Trophoblast cell (in vitro differentiated cells and primary cell): ENCODE measurements around the gene EPN2.
A peak's percentile ranks its signal among the peaks of the same experiment; 100 is the strongest.

ENCODE experiments used
- DNase-seq, 2 donors: peaks; one replicate each; pipeline ENCODE4 v3.0.0-alpha.2; 2016
- H2AFZ ChIP-seq: 2 replicates; pipeline ENCODE4 v1.6.1; 2013; ENCODE audit warnings: low read length, moderate library complexity, mild to moderate bottlenecking; ENCODE audit not compliant: insufficient read depth, poor library complexity
- H2AK5ac ChIP-seq: 2 replicates; pipeline ENCODE4 v1.6.1; 2013; ENCODE audit warnings: mild to moderate bottlenecking, low read length
- H2BK120ac ChIP-seq: 2 replicates; pipeline ENCODE4 v1.6.1; 2013; ENCODE audit warnings: low read length, mild to moderate bottlenecking, moderate library complexity; ENCODE audit not compliant: insufficient read depth, poor library complexity
- H2BK12ac ChIP-seq: 2 replicates; pipeline ENCODE4 v1.6.1; 2013; ENCODE audit warnings: mild to moderate bottlenecking, low read length, moderate library complexity
- H2BK5ac ChIP-seq: 2 replicates; pipeline ENCODE4 v1.6.1; 2013; ENCODE audit warnings: low read length, low read depth, moderate library complexity, mild to moderate bottlenecking; ENCODE audit not compliant: poor library complexity
- H3K14ac ChIP-seq: 2 replicates; pipeline ENCODE4 v1.6.1; 2013; ENCODE audit warnings: mild to moderate bottlenecking, low read length
- H3K18ac ChIP-seq: 2 replicates; pipeline ENCODE4 v1.6.1; 2013; ENCODE audit warnings: mild to moderate bottlenecking, low read length
- H3K23ac ChIP-seq: 2 replicates; pipeline ENCODE4 v1.6.1; 2013; ENCODE audit warnings: low read length
- H3K27ac ChIP-seq: 2 replicates; pipeline ENCODE4 v1.5.1; 2013; ENCODE audit warnings: low read depth, mild to moderate bottlenecking, inconsistent platforms, low read length, moderate library complexity
- H3K27me3 ChIP-seq: 2 replicates; pipeline ENCODE4 v1.6.1; 2013; ENCODE audit warnings: inconsistent platforms, mild to moderate bottlenecking, low read length, moderate library complexity; ENCODE audit not compliant: insufficient read depth
- H3K36me3 ChIP-seq, 2 experiments: 1 replicate in 1 of 2; 2 replicates in 1 of 2; pipeline ENCODE4 v1.6.1; 2013; ENCODE audit warnings: low read length in 2 of 2, mild to moderate bottlenecking in 2 of 2, moderate library complexity in 1 of 2; ENCODE audit not compliant: insufficient read depth in 2 of 2, control insufficient read depth in 1 of 2
- H3K4ac ChIP-seq: 2 replicates; pipeline ENCODE4 v1.6.1; 2013; ENCODE audit warnings: low read depth, mild to moderate bottlenecking, low read length, moderate library complexity
- H3K4me1 ChIP-seq, 2 experiments: 1 replicate in 1 of 2; 2 replicates in 1 of 2; pipeline ENCODE4 v1.6.1; 2013; ENCODE audit warnings: low read length in 2 of 2, mild to moderate bottlenecking in 2 of 2, moderate library complexity in 1 of 2; ENCODE audit not compliant: insufficient read depth in 2 of 2, control insufficient read depth in 1 of 2
- H3K4me2 ChIP-seq: 2 replicates; pipeline ENCODE4 v1.6.1; 2013; ENCODE audit warnings: inconsistent platforms, mild to moderate bottlenecking, low read length, moderate library complexity
- H3K4me3 ChIP-seq: 2 replicates; pipeline ENCODE4 v1.5.1; 2013; ENCODE audit warnings: mild to moderate bottlenecking, low read depth, low read length, inconsistent platforms
- H3K79me1 ChIP-seq: one replicate; pipeline ENCODE4 v1.6.1; 2013; ENCODE audit warnings: low read length
- H3K79me2 ChIP-seq: 2 replicates; pipeline ENCODE4 v1.6.1; 2013; ENCODE audit warnings: low read length, mild to moderate bottlenecking; ENCODE audit not compliant: control insufficient read depth, insufficient read depth, poor library complexity
- H3K9ac ChIP-seq: 2 replicates; pipeline ENCODE4 v1.6.1; 2013; ENCODE audit warnings: mild to moderate bottlenecking, low read length
- H3K9me3 ChIP-seq: 2 replicates; pipeline ENCODE4 v1.6.1; 2013; ENCODE audit warnings: low read depth, mild to moderate bottlenecking, control low read depth, inconsistent platforms, low read length; ENCODE audit not compliant: insufficient read depth
- H4K12ac ChIP-seq: 2 replicates; pipeline ENCODE4 v1.6.1; 2013; ENCODE audit warnings: low read depth, mild to moderate bottlenecking, low read length, moderate library complexity
- H4K8ac ChIP-seq: 2 replicates; pipeline ENCODE4 v1.6.1; 2013; ENCODE audit warnings: low read depth, mild to moderate bottlenecking, low read length, moderate library complexity
- H4K91ac ChIP-seq: one replicate; pipeline ENCODE4 v1.6.1; 2013; ENCODE audit warnings: low read depth, mild to moderate bottlenecking, low read length, moderate library complexity
- WGBS: extraction: QIAGEN DNeasy Blood & Tissue Kit; methylation state at CpG from one replicate; pipeline ENCODE4 v1.1.7; 2013; ENCODE audit warnings: missing lambda C conversion rate; ENCODE audit not compliant: insufficient read length, insufficient coverage; ENCODE audit errors: extremely low coverage; 5-methylcytosine and 5-hydroxymethylcytosine counted together

Gene EPN2

DNA sequence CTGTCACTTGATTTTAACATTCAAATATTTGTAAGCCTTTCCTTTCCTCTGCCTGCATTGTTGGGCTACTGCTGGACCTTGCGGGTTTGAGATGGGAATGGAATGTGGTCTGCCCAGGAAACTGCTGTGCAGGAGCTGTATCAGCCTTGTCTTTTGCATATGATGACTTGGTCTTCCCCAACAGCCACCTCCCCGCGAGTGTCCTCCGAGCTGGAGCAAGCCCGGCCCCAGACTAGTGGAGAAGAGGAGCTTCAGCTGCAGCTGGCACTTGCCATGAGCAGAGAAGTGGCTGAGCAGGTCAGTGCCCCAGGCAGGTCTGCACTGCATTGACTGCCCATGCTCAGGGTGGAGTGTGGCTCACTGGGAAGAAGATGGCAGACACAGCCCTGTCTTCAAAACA, 72.5 kb downstream of the EPN2 start:
- Histone ChIP-seq H2AFZ (no peak overlapping the region), H2BK12ac (no peak overlapping the region), H2AK5ac (no peak overlapping the region), H3K9ac (no peak overlapping the region), H3K4me2 (peak overlapping the region; percentile 37), H4K12ac (no peak overlapping the region), H3K9me3 (no peaks in the 10 kb centered on the region), H3K18ac (no peak overlapping the region), H3K14ac (no peak overlapping the region), H3K79me1 (peaks cover 2% of the 10 kb centered on the region), H3K4me1 (peaks cover 15 to 18% of the 10 kb centered on the region in 2 experiments), H3K79me2 (no peaks in the 10 kb centered on the region), H4K8ac (no peak overlapping the region), H3K4ac (no peak overlapping the region), H2BK120ac (no peak overlapping the region), H3K27ac (no peak overlapping the region), H3K27me3 (no peaks in the 10 kb centered on the region), H3K23ac (no peak overlapping the region), H2BK5ac (no peak overlapping the region), H3K4me3 (no peak overlapping the region), H3K36me3 (peaks cover 32 to 37% of the 10 kb centered on the region in 2 experiments), H4K91ac (no peak overlapping the region)
- peak; percentile 69 to 76 for DNase-seq
- no CpG with 5 or more reads among the region's 5 CpGs for WGBS

DNA sequence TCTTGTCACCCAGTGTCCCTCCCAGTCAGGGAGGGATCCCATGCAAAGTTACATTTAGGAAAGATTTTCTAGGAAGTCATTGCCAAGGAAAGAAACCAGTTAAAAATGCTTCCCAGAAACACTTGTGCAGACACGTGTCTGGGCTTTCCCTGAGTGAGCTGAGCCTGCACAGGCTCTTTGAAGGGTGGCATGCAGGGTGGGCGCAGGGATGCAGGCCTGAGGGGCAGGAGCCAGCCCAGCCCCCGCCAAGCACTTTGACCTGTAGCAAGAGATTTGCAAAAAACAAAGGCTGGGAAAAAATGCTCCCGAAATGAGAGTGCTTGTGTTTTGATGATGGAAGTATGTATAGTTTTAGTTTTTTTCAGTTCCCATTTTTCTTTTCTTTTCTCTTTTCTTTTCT, 73.0 kb downstream of the EPN2 start:
- H4K91ac ChIP-seq = no peak overlapping the region
- no peak overlapping the region for H2AFZ ChIP-seq
- no peak overlapping the region for H2BK12ac ChIP-seq
- H3K9me3 ChIP-seq = no peaks in the 10 kb centered on the region
- H3K79me2 ChIP-seq = no peaks in the 10 kb centered on the region
- peaks cover 2% of the 10 kb centered on the region for H3K79me1 ChIP-seq
- H3K18ac ChIP-seq = no peak overlapping the region
- no peak overlapping the region for H3K4me2 ChIP-seq
- H3K9ac ChIP-seq = no peak overlapping the region
- H3K27me3 ChIP-seq = no peaks in the 10 kb centered on the region
- DNase-seq = no peak
- no peak overlapping the region for H3K4ac ChIP-seq
- H3K4me3 ChIP-seq = no peak overlapping the region
- WGBS = no CpG with 5 or more reads among the region's 4 CpGs
- H3K36me3 ChIP-seq = peaks cover 32 to 39% of the 10 kb centered on the region in 2 experiments
- no peak overlapping the region for H2BK5ac ChIP-seq
- no peak overlapping the region for H2AK5ac ChIP-seq
- peaks cover 15 to 18% of the 10 kb centered on the region in 2 experiments for H3K4me1 ChIP-seq
- H4K8ac ChIP-seq = no peak overlapping the region
- no peak overlapping the region for H4K12ac ChIP-seq
- no peak overlapping the region for H3K27ac ChIP-seq
- H2BK120ac ChIP-seq = no peak overlapping the region
- H3K14ac ChIP-seq = no peak overlapping the region
- no peak overlapping the region for H3K23ac ChIP-seq

GRCh38 chr17:19311016-19311415, 73.8 kb downstream of the EPN2 start:
- Histone ChIP-seq H2BK120ac (no peak overlapping the region), H2BK5ac (no peak overlapping the region), H3K4ac (no peak overlapping the region), H3K9ac (no peak overlapping the region), H3K23ac (no peak overlapping the region), H3K4me1 (peaks cover 15 to 18% of the 10 kb centered on the region in 2 experiments), H3K14ac (no peak overlapping the region), H3K4me3 (no peak overlapping the region), H3K79me1 (peaks cover 2% of the 10 kb centered on the region), H3K4me2 (no peak overlapping the region), H3K18ac (no peak overlapping the region), H4K12ac (no peak overlapping the region), H4K91ac (no peak overlapping the region), H2AFZ (no peak overlapping the region), H3K27ac (no peak overlapping the region), H3K27me3 (no peaks in the 10 kb centered on the region), H3K79me2 (no peaks in the 10 kb centered on the region), H3K9me3 (no peaks in the 10 kb centered on the region), H2BK12ac (no peak overlapping the region), H2AK5ac (no peak overlapping the region), H4K8ac (no peak overlapping the region), H3K36me3 (peaks cover 31 to 41% of the 10 kb centered on the region in 2 experiments)
- WGBS = no CpG with 5 or more reads among the region's 5 CpGs
- no peak for DNase-seq

- Histone ChIP-seq H4K12ac (no peak overlapping the region), H3K79me2 (no peaks in the 10 kb centered on the region), H3K4me3 (no peak overlapping the region), H3K9ac (no peak overlapping the region), H3K4me2 (no peak overlapping the region), H2AFZ (no peak overlapping the region), H3K4ac (no peak overlapping the region), H3K79me1 (peaks cover 2% of the 10 kb centered on the region), H2BK120ac (no peak overlapping the region), H2BK12ac (no peak overlapping the region), H3K27me3 (no peaks in the 10 kb centered on the region), H3K27ac (no peak overlapping the region), H3K9me3 (no peaks in the 10 kb centered on the region), H2BK5ac (no peak overlapping the region), H3K23ac (no peak overlapping the region), H4K8ac (no peak overlapping the region), H3K14ac (no peak overlapping the region), H2AK5ac (no peak overlapping the region), H3K18ac (no peak overlapping the region), H3K4me1 (peaks cover 15 to 18% of the 10 kb centered on the region in 2 experiments), H3K36me3 (peaks cover 29 to 35% of the 10 kb centered on the region in 2 experiments), H4K91ac (no peak overlapping the region)
- DNase-seq = peak in 1 of 2 donors; percentile 67
- WGBS = no CpG with 5 or more reads among the region's 6 CpGs
These were observed 74.5 kb downstream of the EPN2 start for GRCh38 chr17:19311421-19312215.
